Activated T-helper 1 cell treated with anti-CD3 and anti-CD28 coated beads, Interleukin-12 subunit alpha, Interleukin-12 subunit beta, Interleukin-2, Interleukin-4 antibody, amounts not matched to agents 30 ng/mL and 10 ng/mL and 1 ng/mL, durations not matched to agents 14 hours and 24 hours and 36 hours (primary cell): ENCODE measurements around the gene TPCN1. TPM values are rescaled to one million over a fixed set of nuclear protein-coding genes. Genes with fewer than 3 reads are reported as not detected.

Experiments
- DNase-seq: peaks from one replicate; pipeline ENCODE4 v3.0.0; 2021; ENCODE audit warnings: low spot score
- H3K27ac Mint-ChIP-seq: one replicate; pipeline ENCODE4 v1.8.0; 2021; ENCODE audit warnings: mild to moderate bottlenecking, mixed read lengths
- H3K27me3 Mint-ChIP-seq: one replicate; pipeline ENCODE4 v1.8.0; 2022; ENCODE audit warnings: mild to moderate bottlenecking, moderate library complexity, mixed read lengths; ENCODE audit not compliant: insufficient read depth
- H3K36me3 Mint-ChIP-seq: one replicate; pipeline ENCODE4 v1.8.0; 2021; ENCODE audit warnings: low read depth, mixed read lengths
- H3K4me1 Mint-ChIP-seq: one replicate; pipeline ENCODE4 v1.8.0; 2021; ENCODE audit warnings: low read depth, mixed read lengths
- H3K4me3 Mint-ChIP-seq: one replicate; pipeline ENCODE4 v1.8.0; 2021; ENCODE audit warnings: mild to moderate bottlenecking, moderate library complexity, mixed read lengths
- H3K9me3 Mint-ChIP-seq: one replicate; pipeline ENCODE4 v1.8.0; 2021; ENCODE audit warnings: mixed read lengths
- intact Hi-C: fragments of 100-400 bp; cut with micrococcal nuclease; formaldehyde crosslinking; loops from one replicate; pipeline ENCODE4 v1.15.1; 2024
- total RNA-seq: library from RNA; stranded (reverse); gene quantifications from 2 replicates; pipeline ENCODE4 v1.2.3, GENCODE V29; 2022

The TPCN1 gene
- total RNA-seq, 1 donor from 2014 or later: 31.4 TPM

GRCh38 chr12:113241191-113242025, 20.1 kb downstream of the TPCN1 start:
- Mint-ChIP-seq H3K9me3 (no peaks in the 10 kb centered on the region), H3K27me3 (no peaks in the 10 kb centered on the region), H3K4me1 (peaks cover 23% of the 10 kb centered on the region), H3K36me3 (peaks cover 36% of the 10 kb centered on the region), H3K4me3 (no peak overlapping the region), H3K27ac (no peak overlapping the region)
- intact Hi-C loops: no loop called here
- no peak for DNase-seq

GRCh38 chr12:113242026-113242418, 20.8 kb downstream of the TPCN1 start:
- no peak overlapping the region for H3K27ac Mint-ChIP-seq
- no peak overlapping the region for H3K4me3 Mint-ChIP-seq
- H3K4me1 Mint-ChIP-seq: peaks cover 23% of the 10 kb centered on the region
- peaks cover 31% of the 10 kb centered on the region for H3K36me3 Mint-ChIP-seq
- no peaks in the 10 kb centered on the region for H3K9me3 Mint-ChIP-seq
- no peaks in the 10 kb centered on the region for H3K27me3 Mint-ChIP-seq
- DNase-seq: no peak
- intact Hi-C loops: no loop called here

DNA sequence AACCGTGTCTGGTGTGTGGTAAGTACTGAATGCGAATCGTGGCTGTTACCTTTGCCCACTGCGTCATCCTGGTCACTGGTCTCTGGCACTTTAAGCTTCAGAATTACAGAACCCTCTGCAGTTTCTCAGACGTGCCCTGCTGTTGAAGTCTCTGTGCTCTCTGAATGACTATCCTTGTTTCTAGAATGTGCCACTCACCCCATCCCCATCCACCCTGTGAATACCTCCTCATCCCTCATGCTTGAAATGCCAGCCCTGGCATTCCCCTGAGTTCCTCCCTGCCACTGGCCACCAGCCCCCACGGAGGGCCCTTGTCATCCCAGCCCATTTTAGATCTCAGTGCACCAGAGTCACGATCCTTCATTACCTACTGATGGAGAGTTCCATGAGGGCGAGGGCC, 21.3 kb downstream of the TPCN1 start:
- intact Hi-C loops: no loop called here
- no peaks in the 10 kb centered on the region for H3K27me3 Mint-ChIP-seq
- no peaks in the 10 kb centered on the region for H3K9me3 Mint-ChIP-seq
- H3K36me3 Mint-ChIP-seq: peaks cover 33% of the 10 kb centered on the region
- H3K4me3 Mint-ChIP-seq: no peak overlapping the region
- no peak overlapping the region for H3K27ac Mint-ChIP-seq
- H3K4me1 Mint-ChIP-seq: peaks cover 23% of the 10 kb centered on the region
- DNase-seq: no peak

DNA sequence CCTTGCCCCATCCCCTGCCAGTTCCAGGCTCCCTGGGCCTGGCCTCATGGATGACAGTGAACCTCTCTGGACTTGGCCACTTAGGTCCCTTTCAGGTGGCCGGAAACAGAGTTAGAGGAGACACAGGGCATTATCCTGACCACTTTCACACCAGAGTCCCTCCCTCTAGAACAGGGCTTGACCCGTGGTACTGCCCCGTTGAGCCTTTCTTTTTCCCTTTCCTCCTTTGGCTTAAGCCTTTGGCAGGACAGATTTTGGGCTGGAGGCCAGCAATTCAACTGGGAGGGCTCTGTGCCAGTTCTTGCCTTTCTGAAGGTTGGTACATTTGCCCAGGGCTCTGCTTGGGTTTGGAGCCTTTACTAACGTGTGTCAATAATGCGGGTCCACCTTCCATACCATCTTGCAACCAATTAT, 22.8 kb downstream of the TPCN1 start:
- Mint-ChIP-seq H3K4me1 (peaks cover 22% of the 10 kb centered on the region), H3K4me3 (no peak overlapping the region), H3K27me3 (no peaks in the 10 kb centered on the region), H3K36me3 (peaks cover 29% of the 10 kb centered on the region), H3K9me3 (no peaks in the 10 kb centered on the region), H3K27ac (peak overlapping the region; percentile 58)
- intact Hi-C loops: no loop called here
- DNase-seq: no peak

- intact Hi-C loops: no loop called here
- Mint-ChIP-seq H3K27me3 (no peaks in the 10 kb centered on the region), H3K27ac (peak overlapping the region; percentile 16), H3K4me3 (peak overlapping the region; percentile 32), H3K36me3 (peaks cover 26% of the 10 kb centered on the region), H3K4me1 (peaks cover 18% of the 10 kb centered on the region), H3K9me3 (no peaks in the 10 kb centered on the region)
- no peak for DNase-seq
These were observed 23.3 kb downstream of the TPCN1 start for GRCh38 chr12:113244478-113244958.

GRCh38 chr12:113245695-113246477, 24.6 kb downstream of the TPCN1 start:
- intact Hi-C loops: no loop called here
- H3K9me3 Mint-ChIP-seq: no peaks in the 10 kb centered on the region
- no peak overlapping the region for H3K27ac Mint-ChIP-seq
- no peaks in the 10 kb centered on the region for H3K27me3 Mint-ChIP-seq
- no peak for DNase-seq
- H3K36me3 Mint-ChIP-seq: peaks cover 18% of the 10 kb centered on the region
- H3K4me3 Mint-ChIP-seq: no peak overlapping the region
- H3K4me1 Mint-ChIP-seq: peaks cover 18% of the 10 kb centered on the region

DNA sequence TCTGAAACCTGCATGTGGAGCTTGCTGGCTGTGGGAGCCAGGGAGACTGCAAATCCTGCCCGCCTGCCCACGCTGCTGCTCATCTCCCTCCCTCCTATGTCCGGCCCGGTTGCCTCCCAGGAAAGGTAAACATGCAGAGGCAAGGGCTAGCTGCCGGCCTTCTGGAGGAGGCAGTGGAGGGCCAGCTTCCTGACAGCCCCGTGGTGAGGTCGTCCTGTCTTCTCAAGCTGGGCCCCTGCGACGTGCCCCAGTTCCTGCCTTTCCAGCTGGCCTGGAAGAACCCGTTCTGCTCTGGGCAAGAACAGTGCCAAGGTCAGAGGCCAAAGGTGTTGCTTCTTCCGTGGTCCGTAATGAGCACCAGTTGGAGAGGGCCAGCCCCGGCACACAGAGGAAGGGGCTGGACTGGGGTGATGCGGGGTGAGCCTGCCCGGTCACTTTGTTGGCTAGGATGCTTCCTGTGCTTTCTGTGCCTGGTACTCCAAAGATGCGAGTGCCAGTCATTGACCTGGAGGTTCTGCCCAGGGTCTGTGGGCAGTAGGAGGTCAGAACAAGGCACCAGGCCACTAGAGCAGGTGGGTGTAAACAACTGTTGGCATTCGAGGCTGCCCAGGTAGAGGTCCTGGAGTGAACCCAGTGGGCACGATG, 25.3 kb downstream of the TPCN1 start:
- no peaks in the 10 kb centered on the region for H3K27me3 Mint-ChIP-seq
- intact Hi-C loops: no loop called here
- no peak for DNase-seq
- H3K36me3 Mint-ChIP-seq: peaks cover 18% of the 10 kb centered on the region
- no peak overlapping the region for H3K27ac Mint-ChIP-seq
- H3K9me3 Mint-ChIP-seq: no peaks in the 10 kb centered on the region
- peaks cover 18% of the 10 kb centered on the region for H3K4me1 Mint-ChIP-seq
- H3K4me3 Mint-ChIP-seq: no peak overlapping the region

GRCh38 chr12:113247123-113248050, 26.1 kb downstream of the TPCN1 start:
- peaks cover under 1% of the 10 kb centered on the region for H3K9me3 Mint-ChIP-seq
- intact Hi-C loops: no loop called here
- no peaks in the 10 kb centered on the region for H3K27me3 Mint-ChIP-seq
- no peak for DNase-seq
- H3K4me1 Mint-ChIP-seq: peaks cover 18% of the 10 kb centered on the region
- no peak overlapping the region for H3K4me3 Mint-ChIP-seq
- peaks cover 21% of the 10 kb centered on the region for H3K36me3 Mint-ChIP-seq
- H3K27ac Mint-ChIP-seq: no peak overlapping the region

GRCh38 chr12:113248051-113248825, 27.0 kb downstream of the TPCN1 start:
- Mint-ChIP-seq H3K27ac (no peak overlapping the region), H3K4me3 (no peak overlapping the region), H3K9me3 (peaks cover 7% of the 10 kb centered on the region), H3K36me3 (peaks cover 24% of the 10 kb centered on the region), H3K27me3 (no peaks in the 10 kb centered on the region), H3K4me1 (peaks cover 13% of the 10 kb centered on the region)
- intact Hi-C loops: no loop called here
- no peak for DNase-seq

- intact Hi-C loops: no loop called here
- H3K27me3 Mint-ChIP-seq: no peaks in the 10 kb centered on the region
- DNase-seq: no peak
- peaks cover 29% of the 10 kb centered on the region for H3K36me3 Mint-ChIP-seq
- no peak overlapping the region for H3K27ac Mint-ChIP-seq
- H3K4me3 Mint-ChIP-seq: no peak overlapping the region
- peaks cover 12% of the 10 kb centered on the region for H3K4me1 Mint-ChIP-seq
- H3K9me3 Mint-ChIP-seq: peaks cover 7% of the 10 kb centered on the region
These were observed 27.7 kb downstream of the TPCN1 start for GRCh38 chr12:113248842-113249435.

GRCh38 chr12:113249546-113249945, 28.3 kb downstream of the TPCN1 start:
- Mint-ChIP-seq H3K36me3 (peaks cover 26% of the 10 kb centered on the region), H3K4me1 (peaks cover 6% of the 10 kb centered on the region), H3K9me3 (peaks cover 7% of the 10 kb centered on the region), H3K27ac (no peak overlapping the region), H3K27me3 (no peaks in the 10 kb centered on the region), H3K4me3 (no peak overlapping the region)
- DNase-seq: no peak
- intact Hi-C loops: no loop called here
